HepG2 (cell line): ENCODE results near the gene ZNF652. TPM values are rescaled to one million over a fixed set of nuclear protein-coding genes. Genes with fewer than 3 reads are reported as not detected.

Source experiments
- ATF4 ChIP-seq, 2 experiments: fragments of 450-650 bp in 1 of 2; sonication (generic) in 1 of 2; formaldehyde crosslinking; IDR thresholded peaks; 2 replicates each; pipeline versions ENCODE4 v1.5.0 to v1.8.0; 2020 to 2022; ENCODE audit warnings: mild to moderate bottlenecking in 1 of 2, missing genetic modification reagents in 1 of 2
- ATF7-NPFF ChIP-seq: sonication (generic); formaldehyde crosslinking; IDR thresholded peaks from 2 replicates; pipeline ENCODE4 v1.8.1; 2023; ENCODE audit warnings: mild to moderate bottlenecking, low read depth, missing genetic modification reagents, moderate library complexity
- CHCHD3 ChIP-seq: sonication (generic); formaldehyde crosslinking; IDR thresholded peaks from 2 replicates; pipeline ENCODE4 v1.8.0; 2022; ENCODE audit warnings: mild to moderate bottlenecking, missing genetic modification reagents, moderate library complexity
- EEA1 ChIP-seq: sonication (generic); formaldehyde crosslinking; IDR thresholded peaks from 2 replicates; pipeline ENCODE4 v1.5.1; 2020; ENCODE audit warnings: mild to moderate bottlenecking, missing genetic modification reagents, borderline replicate concordance
- HMGXB4 ChIP-seq, 2 experiments: sonication (generic) in 1 of 2; formaldehyde crosslinking in 1 of 2; IDR thresholded peaks; 2 replicates each; pipeline versions ENCODE4 v1.4.0 to v1.6.1; 2018 to 2020; ENCODE audit warnings: missing genetic modification reagents in 2 of 2, borderline replicate concordance in 1 of 2, low read depth in 1 of 2, mild to moderate bottlenecking in 1 of 2, missing biosample characterization in 1 of 2
- NFKB2 ChIP-seq: sonication (generic); formaldehyde crosslinking; IDR thresholded peaks from 2 replicates; pipeline ENCODE4 v1.4.0; 2020; ENCODE audit warnings: missing genetic modification reagents, borderline replicate concordance
- NONO ChIP-seq, 2 experiments: fragments of 450-650 bp in 1 of 2; sonication (generic) in 1 of 2; formaldehyde crosslinking in 1 of 2; IDR thresholded peaks in 1 of 2; conservative IDR thresholded peaks in 1 of 2; 2 replicates each; pipeline versions ENCODE4 v1.6.1 to v1.8.0; 2017 to 2022; ENCODE audit warnings: mild to moderate bottlenecking in 1 of 2, missing genetic modification reagents in 1 of 2, moderate library complexity in 1 of 2
- RAD21 ChIP-seq: fragments of 450-650 bp; formaldehyde crosslinking; IDR thresholded peaks from 2 replicates; pipeline ENCODE4 v1.5.0; 2020; ENCODE audit warnings: mild to moderate bottlenecking
- RXRA ChIP-seq: sonication (generic); formaldehyde crosslinking; IDR thresholded peaks from 2 replicates; pipeline ENCODE4 v1.5.1; 2020; ENCODE audit warnings: missing genetic modification reagents
- SP1 ChIP-seq, 2 experiments: fragments of 450-650 bp in 1 of 2; sonication (generic) in 1 of 2; formaldehyde crosslinking in 1 of 2; IDR thresholded peaks; 2 replicates each; pipeline versions ENCODE4 v1.4.0 to v1.6.1; 2016 to 2020; ENCODE audit warnings: missing genetic modification reagents in 1 of 2
- TOPORS ChIP-seq: sonication (generic); formaldehyde crosslinking; IDR thresholded peaks from 2 replicates; pipeline ENCODE4 v1.8.0; 2023; ENCODE audit warnings: mild to moderate bottlenecking, missing genetic modification reagents
- ZBTB42 ChIP-seq: sonication (generic); formaldehyde crosslinking; IDR thresholded peaks from 2 replicates; pipeline ENCODE4 v1.5.0; 2020; ENCODE audit warnings: mild to moderate bottlenecking, missing genetic modification reagents
- ZMYM4 ChIP-seq: sonication (generic); formaldehyde crosslinking; IDR thresholded peaks from 2 replicates; pipeline ENCODE4 v1.8.1; 2023; ENCODE audit warnings: mild to moderate bottlenecking, missing genetic modification reagents
- ZNF224 ChIP-seq: sonication (generic); formaldehyde crosslinking; IDR thresholded peaks from 2 replicates; pipeline ENCODE4 v1.5.0; 2020; ENCODE audit warnings: mild to moderate bottlenecking, missing genetic modification reagents
- ZNF337 ChIP-seq: sonication (generic); formaldehyde crosslinking; IDR thresholded peaks from 2 replicates; pipeline ENCODE4 v1.5.1; 2020; ENCODE audit warnings: missing genetic modification reagents, low read depth, mild to moderate bottlenecking, borderline replicate concordance
- ZNF530 ChIP-seq: sonication (generic); formaldehyde crosslinking; IDR thresholded peaks from 2 replicates; pipeline ENCODE4 v1.5.0; 2020; ENCODE audit warnings: low read depth, mild to moderate bottlenecking, missing genetic modification reagents
- ZNF614 ChIP-seq: IDR thresholded peaks from 2 replicates; pipeline ENCODE4 v1.6.1; 2018; ENCODE audit warnings: missing biosample characterization, missing genetic modification reagents, inconsistent platforms, borderline replicate concordance
- polyA plus RNA-seq, 8 experiments: library from polyadenylated mRNA; depleted of rRNA in 3 of 8; stranded (reverse) in 7 of 8; unstranded in 1 of 8; fragments of >200 nt; fragmentation: Illumina TruSeq in 4 of 8; extraction: Trizol in 4 of 8; gene quantifications; 2 replicates each; pipeline versions ENCODE4 v1.2.1 to v1.2.3, GENCODE V29; 2011 to 2016; ENCODE audit warnings: low read depth in 4 of 8, missing spikeins in 1 of 8, mixed read lengths in 1 of 8; ENCODE audit not compliant: insufficient read depth in 1 of 8
- total RNA-seq, 5 experiments: library from RNA; depleted of rRNA; stranded (reverse); fragments of >200 nt; fragmentation: Illumina TruSeq; extraction: Trizol; gene quantifications; 2 replicates each; pipeline ENCODE4 v1.2.3, GENCODE V29; 2016; ENCODE audit warnings: low read depth in 1 of 5
- TF ChIP-seq, protein P1 (sequence below): sonication (generic); formaldehyde crosslinking; IDR thresholded peaks from 2 replicates; pipeline ENCODE4 v1.4.0; 2020; ENCODE audit warnings: mild to moderate bottlenecking, missing genetic modification reagents
- TF ChIP-seq, protein P2 (sequence below): sonication (generic); formaldehyde crosslinking; IDR thresholded peaks from 2 replicates; pipeline ENCODE4 v1.8.0; 2022; ENCODE audit warnings: mild to moderate bottlenecking, missing genetic modification reagents, borderline replicate concordance
- TF ChIP-seq, protein P3 (sequence below): sonication (generic); formaldehyde crosslinking; IDR thresholded peaks from 2 replicates; pipeline ENCODE4 v1.4.0; 2020; ENCODE audit warnings: mild to moderate bottlenecking, missing genetic modification reagents

The ZNF652 gene
- total and polyA plus RNA-seq, 2 of the 13 experiments (the other 11 are each of a cell fraction or from before 2014, with no cell fraction given) = 16.2 to 30.2 TPM

- TF ChIP-seq SP1 (IDR thresholded peaks at IDR 0.05) (no peak), SP1 (CRISPR knock-in tag; IDR thresholded peaks at IDR 0.05) (no peak), ZNF224 (CRISPR knock-in tag) (no peak), ZNF337 (CRISPR knock-in tag) (no peak), RXRA (peak; percentile 69), ZBTB42 (peak; percentile 91), ATF4 (CRISPR knock-in tag; IDR thresholded peaks at IDR 0.05) (no peak), HMGXB4 (CRISPR knock-in tag; IDR thresholded peaks at IDR 0.05; ENCODE audit: borderline replicate concordance in 1 of 2, low read depth in 1 of 2) (peak; percentile 46 to 90; a peak in 3 of 4 replicates), ATF7-NPFF (CRISPR knock-in tag) (no peak), RAD21 (peak; percentile 98), ZNF530 (CRISPR knock-in tag) (no peak), NFKB2 (CRISPR knock-in tag) (peak; percentile 76; the same call in 1 of the 2 replicates), ZNF614 (CRISPR knock-in tag) (0 out of 2 replicates have a peak, but pooled peaks have one; percentile 46), NONO (IDR thresholded peaks at IDR 0.05) (no peak), NONO (CRISPR knock-in tag; conservative IDR thresholded peaks at IDR 0.05) (0 out of 2 replicates have a peak, but pooled peaks have one; percentile 29), ZMYM4 (CRISPR knock-in tag) (0 out of 2 replicates have a peak, but pooled peaks have one; percentile 40), EEA1 (CRISPR knock-in tag) (no peak), TOPORS (no peak), CHCHD3 (CRISPR knock-in tag) (no peak)
- TF ChIP-seq, protein P1, sequence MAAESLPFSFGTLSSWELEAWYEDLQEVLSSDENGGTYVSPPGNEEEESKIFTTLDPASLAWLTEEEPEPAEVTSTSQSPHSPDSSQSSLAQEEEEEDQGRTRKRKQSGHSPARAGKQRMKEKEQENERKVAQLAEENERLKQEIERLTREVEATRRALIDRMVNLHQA = no peak
- TF ChIP-seq, protein P2, sequence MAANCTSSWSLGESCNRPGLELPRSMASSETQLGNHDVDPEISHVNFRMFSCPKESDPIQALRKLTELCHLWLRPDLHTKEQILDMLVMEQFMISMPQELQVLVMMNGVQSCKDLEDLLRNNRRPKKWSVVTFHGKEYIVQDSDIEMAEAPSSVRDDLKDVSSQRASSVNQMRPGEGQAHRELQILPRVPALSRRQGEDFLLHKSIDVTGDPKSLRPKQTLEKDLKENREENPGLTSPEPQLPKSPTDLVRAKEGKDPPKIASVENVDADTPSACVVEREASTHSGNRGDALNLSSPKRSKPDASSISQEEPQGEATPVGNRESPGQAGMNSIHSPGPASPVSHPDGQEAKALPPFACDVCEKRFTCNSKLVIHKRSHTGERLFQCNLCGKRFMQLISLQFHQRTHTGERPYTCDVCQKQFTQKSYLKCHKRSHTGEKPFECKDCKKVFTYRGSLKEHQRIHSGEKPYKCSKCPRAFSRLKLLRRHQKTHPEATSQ = no peak
- TF ChIP-seq, protein P3, sequence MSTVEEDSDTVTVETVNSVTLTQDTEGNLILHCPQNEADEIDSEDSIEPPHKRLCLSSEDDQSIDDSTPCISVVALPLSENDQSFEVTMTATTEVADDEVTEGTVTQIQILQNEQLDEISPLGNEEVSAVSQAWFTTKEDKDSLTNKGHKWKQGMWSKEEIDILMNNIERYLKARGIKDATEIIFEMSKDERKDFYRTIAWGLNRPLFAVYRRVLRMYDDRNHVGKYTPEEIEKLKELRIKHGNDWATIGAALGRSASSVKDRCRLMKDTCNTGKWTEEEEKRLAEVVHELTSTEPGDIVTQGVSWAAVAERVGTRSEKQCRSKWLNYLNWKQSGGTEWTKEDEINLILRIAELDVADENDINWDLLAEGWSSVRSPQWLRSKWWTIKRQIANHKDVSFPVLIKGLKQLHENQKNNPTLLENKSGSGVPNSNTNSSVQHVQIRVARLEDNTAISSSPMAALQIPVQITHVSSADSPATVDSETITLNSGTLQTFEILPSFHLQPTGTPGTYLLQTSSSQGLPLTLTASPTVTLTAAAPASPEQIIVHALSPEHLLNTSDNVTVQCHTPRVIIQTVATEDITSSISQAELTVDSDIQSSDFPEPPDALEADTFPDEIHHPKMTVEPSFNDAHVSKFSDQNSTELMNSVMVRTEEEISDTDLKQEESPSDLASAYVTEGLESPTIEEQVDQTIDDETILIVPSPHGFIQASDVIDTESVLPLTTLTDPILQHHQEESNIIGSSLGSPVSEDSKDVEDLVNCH = no peak
These were observed 46.0 kb upstream of the ZNF652 start (continued) for GRCh38 chr17:49407981-49408501.
